C1 segment of cervical spinal cord (tissue), 14 donors: ENCODE measurements around the gene MFSD8.
"Not testable (repeated sequence)": the region's sequence is repeated elsewhere in the genome, so short reads cannot be mapped to it uniquely, and the experiment has no call there.

Experiments
- DNase-seq, 14 donors: peaks; one replicate each; lab custom pipeline; 2025; lab: John Stamatoyannopoulos, UW

Gene MFSD8, protein sequence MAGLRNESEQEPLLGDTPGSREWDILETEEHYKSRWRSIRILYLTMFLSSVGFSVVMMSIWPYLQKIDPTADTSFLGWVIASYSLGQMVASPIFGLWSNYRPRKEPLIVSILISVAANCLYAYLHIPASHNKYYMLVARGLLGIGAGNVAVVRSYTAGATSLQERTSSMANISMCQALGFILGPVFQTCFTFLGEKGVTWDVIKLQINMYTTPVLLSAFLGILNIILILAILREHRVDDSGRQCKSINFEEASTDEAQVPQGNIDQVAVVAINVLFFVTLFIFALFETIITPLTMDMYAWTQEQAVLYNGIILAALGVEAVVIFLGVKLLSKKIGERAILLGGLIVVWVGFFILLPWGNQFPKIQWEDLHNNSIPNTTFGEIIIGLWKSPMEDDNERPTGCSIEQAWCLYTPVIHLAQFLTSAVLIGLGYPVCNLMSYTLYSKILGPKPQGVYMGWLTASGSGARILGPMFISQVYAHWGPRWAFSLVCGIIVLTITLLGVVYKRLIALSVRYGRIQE

DNA sequence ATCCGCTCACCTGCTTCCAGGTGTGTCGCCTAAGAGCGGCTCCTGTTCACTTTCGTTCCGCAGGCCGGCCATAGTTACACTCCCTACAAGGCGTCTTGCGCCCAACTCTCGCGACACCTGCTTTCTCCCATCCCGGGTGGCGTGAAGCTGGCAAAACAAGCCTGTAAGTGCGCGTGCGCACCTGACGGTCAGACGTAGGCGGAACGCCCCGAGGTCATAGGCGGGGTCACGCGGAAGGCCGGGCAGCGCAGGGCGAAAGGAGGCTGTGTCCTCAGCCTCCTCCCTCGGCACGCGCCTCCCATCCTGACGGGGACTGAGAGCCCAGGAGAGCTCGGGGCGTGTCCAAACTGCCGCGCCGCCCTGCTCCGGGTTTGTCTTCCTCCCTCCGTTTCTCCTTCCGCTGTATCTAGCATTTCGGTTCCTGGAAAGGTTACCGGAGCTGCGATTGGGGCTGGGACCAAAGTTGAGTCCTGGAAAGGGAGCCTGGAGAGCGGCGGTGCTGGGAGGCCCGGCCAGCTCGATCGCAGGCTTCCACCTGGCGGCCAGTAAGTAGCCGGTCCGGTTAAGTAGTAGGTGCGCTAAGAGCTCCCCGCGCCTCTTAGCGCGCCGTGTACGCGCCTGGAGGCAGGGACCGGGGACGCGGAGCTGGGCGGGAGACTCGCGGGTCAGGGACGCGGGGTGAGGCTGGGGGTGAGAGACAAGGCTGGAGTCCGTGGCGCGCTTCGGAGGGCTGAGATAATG is at the start of gene MFSD8, which contains the start of gene ABHD18:
MFSD8 (minus strand) TSS at position 112 of the 741 bp plus-strand sequence; CDS start at position 72, 40 bp downstream.
ABHD18 (plus strand) TSS at position 345 of the 741 bp plus-strand sequence. CDS start 17,550 bp downstream, outside the sequence.
- peak; percentile 33 to 97 (median 90) for DNase-seq

DNA sequence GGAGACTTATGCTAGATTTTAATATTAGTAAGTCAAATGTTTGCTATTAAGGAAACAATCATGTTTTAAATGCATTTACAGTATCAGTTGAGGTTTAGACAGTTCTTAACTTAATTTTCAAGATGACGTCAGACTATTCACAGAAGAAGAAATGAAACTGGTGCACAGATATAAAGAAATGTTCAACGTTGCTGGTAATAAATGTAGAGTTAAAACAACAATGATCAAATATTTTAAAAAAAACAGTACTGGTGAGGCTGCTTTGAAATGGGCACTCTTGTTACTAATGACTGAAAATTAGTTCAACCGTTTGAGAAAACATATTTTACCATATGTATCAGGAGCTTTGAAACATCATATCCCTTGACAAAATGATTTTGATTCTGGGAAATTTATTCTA is 44.5 kb upstream of the MFSD8 start:
- DNase-seq, result no peak

DNA sequence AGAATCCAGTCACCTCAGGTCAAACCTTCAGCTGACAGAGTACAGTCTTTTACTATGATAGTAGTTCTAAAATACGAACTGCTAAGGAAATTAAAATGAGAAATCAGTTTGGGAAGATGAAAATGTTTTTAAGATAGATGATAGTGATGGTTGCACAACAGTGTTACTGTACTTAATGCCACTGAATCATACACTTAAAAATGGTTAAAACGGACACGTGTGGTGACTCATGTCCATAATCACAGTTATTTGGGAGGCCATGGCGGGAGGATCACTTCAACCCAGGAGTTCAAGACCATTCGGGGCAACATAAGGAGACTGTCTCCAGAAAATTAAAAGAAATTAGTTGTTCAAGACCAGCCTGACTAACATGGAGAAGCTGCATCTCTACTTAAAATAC is 41.6 kb upstream of the MFSD8 start:
- DNase-seq, result no peak

DNA sequence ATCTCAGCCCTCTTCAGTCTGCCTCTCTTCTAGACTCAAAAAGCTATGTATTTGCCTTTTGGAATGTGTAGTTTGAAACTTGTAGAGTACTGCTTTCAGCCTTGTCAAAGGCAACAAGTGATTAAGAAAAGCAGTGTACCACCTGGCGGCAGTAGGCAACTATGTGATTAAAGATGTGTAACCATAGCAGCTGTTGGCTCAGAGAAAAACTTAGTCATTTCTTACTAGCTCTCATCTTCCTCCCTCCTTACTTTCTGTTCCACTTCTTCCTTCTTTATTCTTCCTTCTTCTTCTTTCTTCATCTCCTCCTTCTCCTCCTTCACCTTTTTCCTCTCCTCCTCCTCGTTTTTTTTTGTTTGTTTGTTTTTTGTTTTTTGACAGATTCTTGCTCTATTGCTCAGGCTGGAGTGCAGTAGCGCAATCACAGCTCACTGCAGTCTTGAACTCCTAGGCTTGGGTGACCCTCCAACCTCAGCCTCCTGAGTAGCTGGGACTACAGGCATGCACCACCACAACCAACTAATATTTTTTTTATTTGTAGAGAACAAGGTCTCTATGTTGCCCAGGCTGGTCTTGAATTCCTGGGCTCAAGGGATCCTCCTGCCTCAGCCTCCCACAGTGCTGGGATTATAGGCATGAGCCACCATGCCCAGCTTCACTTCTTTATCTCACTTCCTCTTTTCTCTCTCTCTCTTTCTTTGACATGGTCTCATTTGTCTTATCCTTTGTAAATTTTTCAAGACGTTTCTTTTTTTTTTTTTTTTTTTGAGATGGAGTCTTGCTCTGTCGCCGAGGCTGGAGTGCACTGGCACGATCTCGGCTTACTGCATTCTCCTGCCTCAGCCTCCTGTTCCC is 32.8 kb upstream of the MFSD8 start:
- no peak for DNase-seq

DNA sequence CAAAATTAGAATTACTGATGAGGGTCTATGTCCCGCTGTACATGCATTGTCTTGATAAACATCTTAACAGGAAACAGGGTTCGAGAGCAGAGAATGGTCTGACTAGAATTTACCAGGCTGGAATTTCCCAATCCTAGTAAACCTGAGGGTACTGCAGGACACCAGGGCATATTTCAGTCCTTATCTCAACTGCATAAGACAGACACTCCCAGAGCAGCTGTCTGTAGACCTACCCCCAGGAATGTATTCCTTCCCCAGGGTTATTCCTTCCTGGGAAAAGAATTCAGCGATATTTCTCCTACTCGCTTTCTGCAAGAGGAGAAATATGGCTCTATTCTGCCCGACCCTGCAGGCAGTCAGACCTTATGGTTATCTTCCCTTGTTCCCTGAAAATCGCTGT is 31.5 kb upstream of the MFSD8 start:
- not testable (repeated sequence) for DNase-seq

DNA sequence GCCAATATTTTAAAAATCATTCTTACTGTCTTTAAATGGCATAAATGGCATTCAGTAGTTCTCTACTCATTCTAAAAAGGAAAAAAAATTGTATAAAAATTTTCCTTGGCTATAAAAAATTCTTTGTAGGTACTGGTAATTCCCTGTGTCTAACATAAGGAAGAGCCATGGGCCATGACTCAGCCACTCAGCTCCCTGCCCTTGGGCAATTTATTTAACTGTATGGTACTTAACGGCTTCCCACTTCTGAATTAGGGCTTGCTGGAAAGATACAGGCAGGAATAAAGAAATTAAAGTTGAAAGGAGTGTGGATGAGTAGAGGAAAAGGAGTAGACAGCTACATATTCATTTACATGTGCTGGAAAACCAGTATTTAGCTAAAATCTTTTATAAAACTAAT is 30.8 kb upstream of the MFSD8 start:
- DNase-seq, result no peak

DNA sequence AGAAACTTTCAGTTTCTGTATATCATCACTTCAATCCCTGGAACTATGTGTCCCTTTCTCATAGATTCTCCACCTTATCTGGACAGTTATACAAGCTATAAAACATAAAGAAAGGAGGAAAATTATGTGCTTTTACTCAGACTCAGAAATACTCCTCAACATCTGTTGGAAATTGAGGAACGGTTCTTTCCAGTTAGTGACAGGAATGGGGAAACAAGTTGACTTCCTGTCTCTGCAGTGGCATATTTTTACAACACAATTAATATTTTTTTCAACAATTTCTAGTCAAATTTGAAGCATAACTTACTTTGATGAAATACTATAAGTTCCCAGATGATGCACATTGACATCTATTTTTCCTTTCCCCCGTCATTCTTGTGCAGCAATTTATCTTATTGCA is 28.2 kb upstream of the MFSD8 start:
- no peak for DNase-seq

DNA sequence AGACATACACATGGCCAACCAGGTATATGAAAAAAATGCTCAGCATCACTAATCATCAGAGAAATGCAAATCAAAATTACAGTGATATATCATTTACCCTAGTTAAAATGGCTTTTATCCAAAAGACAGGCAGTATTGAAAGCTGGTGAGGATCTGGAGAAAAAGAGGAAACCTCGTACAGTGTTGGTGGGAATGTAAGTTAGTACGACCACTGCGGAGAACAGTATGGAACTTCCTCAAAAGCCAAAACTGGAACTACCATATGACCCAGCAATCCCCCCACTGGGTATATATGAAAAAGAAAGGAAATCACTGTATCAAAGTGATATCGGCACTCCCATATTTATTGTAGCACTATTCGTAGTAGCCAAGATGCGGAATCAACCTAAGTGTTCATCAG is 23.7 kb upstream of the MFSD8 start:
- no peak for DNase-seq

DNA sequence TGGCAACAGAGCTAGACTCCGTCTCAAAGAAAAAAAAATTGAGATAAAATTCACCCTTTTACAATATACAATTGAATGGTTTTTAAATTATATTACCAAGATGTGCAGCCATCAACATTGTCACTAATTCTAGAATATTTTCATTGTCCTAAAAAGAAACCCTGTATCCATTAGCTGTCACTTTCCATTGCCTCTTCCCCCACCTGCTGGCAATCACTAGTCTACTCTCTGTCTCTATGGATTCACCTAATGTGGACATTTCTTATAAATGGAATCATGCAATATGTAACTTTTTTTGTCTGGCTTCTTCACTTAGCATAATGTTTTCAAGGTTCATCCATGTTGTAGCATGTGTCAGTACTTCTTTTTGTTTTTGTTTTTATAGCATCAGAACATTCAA is 21.0 kb upstream of the MFSD8 start:
- DNase-seq, result no peak

DNA sequence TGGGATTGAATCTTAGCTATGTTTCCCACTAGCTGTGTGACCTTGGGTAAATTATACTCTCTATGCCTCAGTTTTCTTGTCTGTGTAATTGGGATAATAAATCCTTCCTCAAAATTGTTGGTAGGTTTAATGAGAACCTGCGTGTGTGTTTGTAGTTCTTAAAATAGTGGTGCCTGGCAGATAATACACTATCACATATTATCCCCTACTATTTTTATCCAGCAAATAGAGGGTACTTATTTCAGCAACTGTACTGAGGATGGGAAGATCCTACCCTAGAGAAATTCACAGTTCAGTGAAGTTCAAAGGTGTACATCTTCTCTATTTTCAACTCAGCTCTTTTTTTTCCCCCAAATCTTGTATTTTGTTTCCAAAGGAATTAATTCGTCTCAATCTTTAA is 17.5 kb upstream of the MFSD8 start:
- no peak for DNase-seq

DNA sequence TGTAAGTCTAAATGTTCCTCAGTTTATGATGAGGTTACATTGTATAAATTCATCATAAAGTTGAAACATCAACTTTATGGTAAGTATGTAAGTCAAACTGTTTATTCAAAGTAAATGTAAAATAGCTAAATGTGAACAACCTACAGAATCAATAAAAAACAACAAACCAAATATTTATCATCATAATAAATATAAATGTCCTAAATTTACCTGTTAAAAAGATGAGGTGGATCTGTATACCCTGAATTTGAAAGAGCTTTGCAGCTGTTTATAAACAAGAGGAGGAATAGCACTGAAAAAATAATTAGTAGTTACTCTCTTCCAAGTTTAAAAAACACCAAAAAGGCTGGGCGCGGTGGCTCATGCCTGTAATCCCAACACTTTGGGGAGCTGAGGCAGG is 14.0 kb upstream of the MFSD8 start:
- DNase-seq, result no peak

DNA sequence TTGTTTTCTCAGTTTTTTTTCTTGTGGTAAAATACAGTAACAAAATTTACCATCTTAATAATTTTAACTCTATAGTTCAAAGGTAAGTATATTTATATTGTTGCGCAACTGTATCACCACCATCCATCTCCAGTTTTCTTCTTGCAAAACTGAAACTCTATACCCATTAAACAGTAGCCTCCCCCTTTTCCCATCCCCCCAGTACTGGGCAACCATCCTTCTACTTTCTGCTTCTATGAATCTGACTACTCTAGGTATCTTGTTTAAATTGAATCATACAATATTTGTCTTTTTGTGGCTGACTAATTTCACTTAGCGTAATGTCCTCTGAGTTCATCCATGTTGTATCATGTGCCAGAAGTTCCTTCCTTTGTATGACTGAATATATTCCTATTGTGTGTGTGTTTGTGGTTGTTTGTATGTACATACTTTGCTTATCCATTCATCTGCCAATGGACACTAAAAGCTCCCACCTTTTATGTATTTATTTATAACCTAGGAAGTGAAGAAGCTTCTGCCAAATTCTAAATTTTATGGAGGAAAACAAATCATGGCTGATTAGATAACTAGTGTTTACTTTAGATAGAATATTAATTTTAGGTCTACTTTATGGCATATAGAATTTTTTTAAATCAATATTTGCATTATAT is 10.3 kb upstream of the MFSD8 start:
- DNase-seq, result no peak

DNA sequence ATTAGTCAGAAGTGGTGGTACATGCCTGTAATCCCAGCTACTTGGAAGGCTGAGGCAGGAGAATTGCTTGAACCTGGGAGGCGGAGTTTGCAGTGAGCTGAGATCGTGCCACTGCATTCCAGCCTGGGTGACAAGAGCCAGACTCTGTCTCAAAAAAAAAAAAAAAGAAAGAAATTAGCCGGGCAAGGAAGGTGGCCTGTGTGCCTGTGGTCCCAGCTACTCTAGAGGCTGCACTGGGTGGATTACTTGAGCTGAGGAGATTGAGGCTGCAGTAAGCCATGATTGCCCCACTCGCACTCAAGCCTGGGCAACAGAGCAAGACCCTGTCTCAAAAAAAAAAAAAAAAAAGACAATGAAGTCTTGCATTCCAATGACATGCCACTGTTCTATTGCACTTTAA is 6.0 kb upstream of the MFSD8 start:
- not testable (repeated sequence) for DNase-seq

DNA sequence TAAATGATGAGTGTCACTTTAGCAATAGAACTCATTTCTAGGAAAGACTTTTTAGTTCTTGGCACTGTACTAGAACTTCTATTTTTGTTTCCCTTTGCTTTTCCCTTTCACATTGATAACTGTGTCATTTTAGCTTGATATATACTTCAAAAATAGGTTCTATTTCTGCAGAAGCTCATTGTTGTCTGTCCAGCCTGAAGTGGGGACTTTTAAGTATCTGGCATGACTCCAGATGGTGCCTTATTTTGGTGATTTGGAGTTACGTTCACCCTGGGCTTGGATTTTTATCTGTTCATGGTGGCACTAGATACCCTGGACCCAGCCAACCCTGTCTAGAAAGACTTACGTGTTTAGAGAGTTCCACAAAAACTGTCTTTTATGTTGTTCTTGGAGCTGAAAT is 3.6 kb upstream of the MFSD8 start:
- no peak for DNase-seq

DNA sequence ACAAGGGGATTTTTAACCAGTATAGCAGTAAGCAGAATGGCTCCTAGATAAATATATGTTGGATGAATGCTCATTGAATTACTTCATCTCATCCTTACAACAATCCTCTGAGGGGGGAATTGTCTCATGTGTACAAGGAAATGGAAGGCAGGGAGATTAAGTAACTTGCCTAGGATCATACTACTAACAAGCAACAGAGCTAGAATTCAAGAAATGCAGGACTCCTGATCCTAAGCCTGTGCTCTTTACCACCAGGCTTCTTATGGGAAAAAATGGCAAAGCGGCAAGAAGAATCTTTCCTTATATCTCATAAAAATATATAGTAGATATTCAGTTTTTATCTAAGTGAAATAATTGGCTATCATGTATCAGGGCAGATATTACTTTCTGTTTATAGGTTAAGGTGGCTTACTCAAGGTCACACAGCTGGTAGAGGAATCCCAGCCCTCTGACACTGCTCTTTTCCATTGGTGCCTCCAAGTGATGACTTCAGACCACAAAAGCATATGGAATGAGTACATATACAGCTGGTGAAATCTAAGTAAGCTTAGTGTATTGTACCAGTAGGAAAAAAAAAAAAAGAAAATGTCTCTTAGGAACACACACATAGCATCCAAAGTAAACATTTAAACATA is 2.3 kb upstream of the MFSD8 start:
- DNase-seq, result no peak

DNA sequence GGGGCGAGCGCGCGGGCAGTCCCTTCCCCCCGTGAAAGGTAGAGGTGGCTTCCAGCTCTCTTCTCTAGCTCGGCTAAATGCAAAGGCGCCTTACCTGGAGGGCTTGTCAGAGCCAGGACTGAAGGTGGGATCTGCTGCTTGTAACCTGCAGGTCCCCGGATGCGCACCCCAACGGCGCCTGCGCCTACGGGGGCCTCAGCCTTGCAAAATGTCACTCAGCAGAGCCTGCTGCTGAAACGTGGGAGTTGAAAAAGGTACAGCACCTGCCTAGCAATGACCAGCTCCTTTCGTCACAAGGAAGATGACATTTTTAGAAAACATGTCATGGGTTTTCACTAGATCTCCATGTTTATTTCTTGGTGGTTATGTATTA is 816 bp upstream of the MFSD8 start:
- peak in 9 of 14 donors; percentile 29 to 70 (median 53) for DNase-seq

DNA sequence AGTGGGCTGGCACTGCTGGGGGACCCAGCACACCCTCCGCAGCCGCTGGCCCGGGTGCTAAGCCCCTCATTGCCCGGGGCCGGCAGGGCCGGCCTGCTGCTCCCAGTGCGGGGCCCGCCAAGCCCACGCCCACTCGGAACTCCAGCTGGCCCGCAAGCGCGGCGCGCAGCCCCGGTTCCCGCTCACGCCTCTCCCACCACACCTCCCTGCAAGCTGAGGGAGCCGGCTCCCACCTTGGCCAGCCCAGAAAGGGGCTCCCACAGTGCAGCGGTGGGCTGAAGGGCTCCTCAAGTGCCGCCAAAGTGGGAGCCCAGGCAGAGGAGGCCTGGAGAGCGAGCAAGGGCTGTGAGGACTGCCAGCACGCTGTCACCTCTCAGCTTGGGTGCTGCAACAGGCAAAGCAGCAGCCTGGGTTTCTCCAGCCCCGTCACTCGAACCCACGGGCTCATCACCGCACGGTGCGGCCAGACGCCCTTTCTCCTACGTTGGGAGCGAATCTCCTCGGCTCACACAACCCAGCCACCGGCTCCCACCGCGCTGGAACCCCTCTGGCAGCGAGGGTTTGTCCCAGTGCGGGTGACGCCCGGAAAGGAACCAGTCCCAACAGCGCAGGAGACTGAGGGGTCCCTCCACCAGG is 429 bp downstream of the MFSD8 start:
- DNase-seq, result peak in 1 of 14 donors; percentile 74

DNA sequence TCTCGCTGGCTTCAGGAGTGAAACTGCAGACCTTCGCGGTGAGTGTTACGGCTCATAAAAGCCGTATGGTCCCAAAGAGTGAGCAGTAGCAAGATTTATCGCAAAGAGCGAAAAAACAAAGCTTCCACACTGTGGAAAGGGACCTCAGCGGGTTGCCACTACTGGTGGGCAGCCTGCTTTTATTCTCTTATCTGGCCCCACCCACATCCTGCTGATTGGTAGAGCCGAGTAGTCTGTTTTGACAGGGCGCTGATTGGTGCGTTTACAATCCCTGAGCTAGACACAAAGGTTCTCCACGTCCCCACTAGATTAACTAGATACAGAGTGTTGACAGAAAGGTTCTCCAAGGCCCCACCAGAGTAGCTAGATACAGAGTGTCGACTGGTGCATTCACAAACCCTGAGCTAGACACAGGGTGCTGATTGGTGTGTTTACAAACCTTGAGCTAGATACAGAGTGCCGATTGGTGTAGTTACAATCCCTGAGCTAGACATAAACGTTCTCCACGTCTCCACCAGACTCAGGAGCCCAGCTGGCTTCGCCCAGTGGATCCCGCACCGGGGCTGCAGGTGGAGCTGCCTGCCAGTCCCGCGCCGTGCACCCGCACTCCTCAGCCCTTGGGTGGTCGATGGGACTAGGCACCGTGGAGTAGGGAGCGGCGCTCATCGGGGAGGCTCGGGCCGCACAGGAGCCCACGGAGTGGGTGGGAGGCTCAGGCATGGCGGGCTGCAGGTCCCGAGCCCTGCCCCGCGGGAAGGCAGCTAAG is 1.2 kb downstream of the MFSD8 start:
- DNase-seq, result not testable (repeated sequence)

DNA sequence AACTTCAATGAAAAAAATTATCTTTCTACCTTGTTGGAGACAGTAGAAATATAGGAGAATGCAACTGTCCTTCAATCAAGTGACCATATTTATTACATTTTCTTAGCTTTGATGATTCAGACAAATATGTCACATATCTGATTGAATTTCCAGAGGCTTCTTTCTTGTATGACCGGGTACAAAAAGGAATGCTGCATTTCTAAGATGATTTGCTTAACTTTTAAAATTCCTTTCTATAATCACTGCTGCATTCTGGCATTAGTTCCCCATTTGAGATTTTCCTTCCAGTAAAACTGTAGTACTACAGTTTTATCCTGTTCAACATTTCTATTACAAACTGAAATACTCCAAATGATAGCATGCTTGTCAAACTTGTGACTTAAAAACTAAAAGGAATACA is 5.2 kb downstream of the MFSD8 start:
- DNase-seq, result no peak
